Measurements from ENCODE around the gene CHRDL2.

Gene CHRDL2

GRCh38 chr11:74685338-74685737, 45.9 kb downstream of the CHRDL2 start:
- DNase-seq (ENCODE audit: low spot score), result no peak

- no peak for DNase-seq (ENCODE audit: low spot score)
Observed at GRCh38 chr11:74684661-74685060, 46.6 kb downstream of the CHRDL2 start.

DNA sequence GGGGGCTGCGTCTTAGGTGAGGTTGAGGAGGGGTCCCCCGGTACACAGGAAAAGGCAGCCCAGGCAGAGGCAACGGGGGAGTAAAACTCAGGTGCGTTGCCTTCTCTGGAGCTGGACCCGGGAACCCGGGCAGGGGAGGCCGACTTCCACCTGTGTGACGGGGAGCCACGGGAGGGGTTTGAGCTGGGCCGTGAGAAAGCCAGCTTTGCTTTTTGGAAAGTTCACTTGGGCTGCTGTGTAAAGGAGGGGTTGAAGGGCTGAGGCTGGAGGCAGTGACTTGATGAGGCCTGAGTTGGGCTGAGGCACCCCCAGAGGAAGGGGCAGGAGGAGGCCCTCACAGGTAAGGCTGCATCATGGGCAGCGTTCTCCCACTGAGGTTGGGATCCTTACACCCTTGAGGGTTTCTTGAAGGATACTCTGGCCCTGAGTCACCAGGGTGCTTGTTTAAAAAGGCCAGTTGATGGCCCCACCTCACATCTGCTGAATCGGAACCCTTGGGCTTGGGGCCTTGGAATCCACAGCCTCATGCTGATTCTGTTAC, 47.2 kb downstream of the CHRDL2 start:
- no peak for DNase-seq (ENCODE audit: low spot score)

DNA sequence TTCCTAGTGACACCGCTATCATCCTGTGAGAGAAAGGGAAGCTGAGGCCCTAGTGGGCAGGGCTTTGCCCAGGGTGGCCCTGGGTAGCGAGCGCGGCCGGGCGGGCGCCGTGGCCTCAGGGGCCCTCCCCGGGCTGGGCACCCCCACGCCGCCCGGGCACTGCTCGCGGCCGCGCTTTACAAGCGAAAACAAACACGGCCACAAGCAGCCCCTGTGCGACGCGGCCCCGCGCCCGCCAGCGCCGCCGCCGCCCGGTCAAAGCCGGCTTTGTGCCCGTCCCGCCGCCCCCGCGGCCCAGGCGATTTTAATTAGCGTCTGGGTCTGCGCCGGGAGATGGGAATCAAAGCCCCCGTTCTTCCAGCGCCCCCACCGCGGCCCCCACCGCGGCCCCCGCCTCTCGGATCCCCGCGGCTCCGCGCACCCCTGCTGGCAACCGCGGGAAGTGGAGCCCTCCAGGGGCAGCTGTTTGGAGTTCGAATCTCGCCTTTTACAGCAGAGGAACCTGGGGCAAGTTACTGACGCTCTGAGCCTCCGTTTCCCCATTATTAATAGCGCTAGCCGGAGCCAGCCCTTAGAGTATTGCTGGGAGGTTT, 47.9 kb downstream of the CHRDL2 start:
- no peak for DNase-seq (ENCODE audit: low spot score)

DNA sequence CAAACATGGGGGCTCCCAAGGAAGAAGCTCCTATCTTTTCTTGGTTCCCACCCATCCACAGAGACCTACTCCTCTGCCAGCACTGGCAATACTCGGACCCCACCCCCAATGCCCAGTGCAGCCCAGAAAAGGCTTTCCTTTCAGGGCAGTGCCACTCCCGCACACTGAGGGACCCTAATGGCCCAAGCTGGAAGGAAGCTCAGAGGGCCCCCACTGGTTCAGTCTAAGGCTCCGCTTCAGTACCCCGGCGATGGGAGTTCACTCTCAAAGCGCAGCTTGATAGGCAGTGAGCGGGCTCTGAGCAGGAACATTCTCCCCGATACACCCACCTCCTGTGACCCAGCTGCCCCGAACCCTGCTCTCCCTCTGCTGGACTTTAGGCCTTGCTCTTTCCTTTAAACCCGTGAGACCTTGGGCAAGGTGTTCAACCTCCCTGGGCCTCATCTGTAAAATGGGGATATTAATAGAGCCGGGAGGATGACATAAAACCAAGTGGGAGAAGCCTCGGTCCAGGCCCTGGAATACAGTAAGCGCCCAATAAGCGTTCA, 48.4 kb downstream of the CHRDL2 start:
- DNase-seq (ENCODE audit: low spot score), result no peak

GRCh38 chr11:74681686-74682651, 49.3 kb downstream of the CHRDL2 start:
- DNase-seq (ENCODE audit: low spot score), result no peak

GRCh38 chr11:74680703-74681531, 50.3 kb downstream of the CHRDL2 start:
- no peak for DNase-seq (ENCODE audit: low spot score)

DNA sequence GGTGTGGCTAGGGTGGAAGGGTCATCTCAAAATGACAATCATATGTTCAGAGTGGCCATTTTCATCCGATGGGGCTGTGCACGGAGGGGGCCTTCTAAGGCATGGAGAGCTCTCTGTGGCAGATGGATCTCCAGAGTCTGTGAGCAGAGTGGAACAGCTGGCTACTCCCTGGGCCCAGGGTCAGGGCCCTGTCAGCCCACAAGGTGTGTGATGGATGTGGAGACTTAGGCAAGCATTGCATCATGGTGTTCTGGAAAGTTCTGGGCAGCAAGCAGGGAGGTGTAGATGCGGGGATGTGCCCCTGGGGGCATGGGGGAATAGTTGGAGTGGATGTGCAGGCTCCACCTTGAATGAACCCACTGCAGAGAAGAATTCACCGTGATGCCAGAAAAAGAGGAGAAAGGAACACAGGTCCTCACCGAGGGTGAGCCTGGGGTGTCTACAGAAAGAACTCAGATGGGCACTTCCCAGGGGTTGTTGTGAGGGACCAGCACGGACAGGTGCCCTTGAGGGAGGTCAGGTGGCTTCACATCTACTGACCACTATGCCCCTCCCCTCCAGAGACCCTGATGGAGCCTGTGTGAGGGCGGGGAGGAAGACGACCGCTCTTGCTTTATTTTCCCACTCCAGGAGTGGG, 51.1 kb downstream of the CHRDL2 start:
- DNase-seq (ENCODE audit: low spot score), result no peak

GRCh38 chr11:74679513-74679865, 51.7 kb downstream of the CHRDL2 start:
- no peak for DNase-seq (ENCODE audit: low spot score)

DNA sequence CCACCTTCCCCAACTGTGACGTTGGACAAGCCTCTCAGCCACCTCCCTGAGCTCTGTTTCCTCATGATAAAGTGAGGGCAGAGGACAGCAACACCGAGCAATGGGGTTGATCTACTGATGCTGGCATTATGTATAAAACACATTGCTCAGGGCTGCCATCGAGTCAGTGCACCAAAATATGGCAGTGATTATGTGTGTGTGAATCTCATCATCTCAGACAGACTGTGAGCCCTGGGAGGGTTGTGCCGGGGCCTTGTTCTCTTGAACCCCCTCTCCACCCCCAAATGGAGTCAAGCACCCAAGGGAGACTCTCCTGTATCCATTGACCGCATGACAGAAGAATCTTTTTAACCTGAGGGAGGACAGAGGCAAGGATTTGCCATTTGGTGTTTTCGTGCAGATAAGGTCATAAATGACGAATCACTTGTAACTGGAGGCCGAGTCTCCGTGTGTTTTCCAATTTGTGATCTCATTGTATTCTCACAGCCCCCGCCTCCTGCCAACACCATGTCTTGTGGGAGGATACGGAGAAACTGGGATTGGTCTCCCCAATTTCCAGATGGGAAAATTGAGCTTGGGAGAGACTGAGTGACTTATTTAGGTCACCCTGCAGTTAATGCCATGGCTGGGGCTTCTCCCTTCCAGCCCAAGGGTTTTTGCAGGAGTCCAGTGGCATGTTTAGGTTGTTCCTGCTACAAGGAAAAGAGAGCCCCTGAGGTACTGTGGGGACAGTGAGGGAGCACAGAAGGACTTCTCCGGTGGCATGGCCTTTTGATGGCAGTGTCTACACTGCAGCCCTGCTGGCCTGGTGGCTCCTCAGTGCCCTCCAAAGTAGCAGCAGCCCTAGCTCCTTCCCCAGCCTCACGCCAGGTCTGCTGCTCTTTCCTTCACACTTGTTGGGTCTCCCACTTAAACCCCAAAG, 52.4 kb downstream of the CHRDL2 start:
- DNase-seq (ENCODE audit: low spot score), result no peak

- DNase-seq (ENCODE audit: low spot score), result no peak
Observed at GRCh38 chr11:74678041-74678440, 53.2 kb downstream of the CHRDL2 start.

GRCh38 chr11:74677131-74677530, 54.1 kb downstream of the CHRDL2 start:
- no peak for DNase-seq (ENCODE audit: low spot score)

DNA sequence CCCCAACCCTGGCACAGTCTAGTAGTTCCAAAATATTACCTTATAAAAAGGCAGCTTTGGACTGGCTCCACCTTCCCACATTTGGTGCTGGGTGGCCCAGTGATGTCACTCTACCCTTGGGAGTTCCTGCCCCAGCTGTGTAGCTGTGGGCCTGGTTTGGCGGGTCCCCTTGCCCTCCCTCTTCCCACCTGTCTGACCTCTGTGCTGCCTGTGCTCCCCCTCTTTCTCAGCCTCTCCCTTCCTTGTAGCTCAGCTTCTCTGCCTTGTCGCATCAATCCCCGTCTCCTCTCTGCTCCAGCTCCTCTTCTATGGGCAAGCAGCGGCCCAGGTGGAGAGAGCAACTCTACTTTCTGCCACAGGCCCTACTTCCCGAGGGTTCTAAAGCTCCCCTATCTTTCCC, 54.6 kb downstream of the CHRDL2 start:
- no peak for DNase-seq (ENCODE audit: low spot score)

GRCh38 chr11:74675761-74676160, 55.5 kb downstream of the CHRDL2 start:
- DNase-seq (ENCODE audit: low spot score), result no peak

DNA sequence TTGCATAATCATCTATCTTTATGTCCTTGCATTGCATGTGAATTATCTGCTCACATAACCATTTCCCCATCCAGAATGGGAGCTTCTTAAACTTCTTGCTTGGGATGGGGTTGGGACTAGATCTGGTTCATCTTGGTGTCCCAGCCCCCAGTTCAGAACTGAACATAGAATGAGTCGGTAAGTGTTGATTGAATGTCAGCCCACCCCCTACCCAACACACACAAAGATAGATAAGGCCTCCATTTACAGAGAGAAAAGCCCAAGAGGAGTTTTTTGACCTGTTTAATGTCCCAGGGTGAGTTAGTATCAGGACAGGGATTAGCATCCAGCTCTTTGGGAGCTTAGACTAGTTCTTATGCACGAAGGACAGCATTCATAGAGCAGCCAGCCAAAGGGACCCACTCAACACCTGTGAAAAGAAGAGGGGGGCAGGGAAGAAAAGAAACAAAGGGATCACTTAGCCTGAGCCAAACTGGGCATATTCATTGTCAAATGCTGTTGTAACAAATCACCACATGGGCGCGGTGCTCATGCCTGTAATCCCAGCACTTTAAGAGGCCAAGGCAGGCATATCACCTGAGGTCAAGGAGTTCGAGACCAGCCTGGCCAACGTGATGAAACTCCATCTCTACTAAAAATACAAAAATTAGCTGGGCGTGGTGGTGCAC, 57.4 kb downstream of the CHRDL2 start:
- DNase-seq (ENCODE audit: low spot score), result no peak

- DNase-seq (ENCODE audit: low spot score), result no peak
Observed at GRCh38 chr11:74672956-74673692, 58.1 kb downstream of the CHRDL2 start.

- DNase-seq (ENCODE audit: low spot score), result no peak
Observed at GRCh38 chr11:74672332-74672955, 58.8 kb downstream of the CHRDL2 start.

DNA sequence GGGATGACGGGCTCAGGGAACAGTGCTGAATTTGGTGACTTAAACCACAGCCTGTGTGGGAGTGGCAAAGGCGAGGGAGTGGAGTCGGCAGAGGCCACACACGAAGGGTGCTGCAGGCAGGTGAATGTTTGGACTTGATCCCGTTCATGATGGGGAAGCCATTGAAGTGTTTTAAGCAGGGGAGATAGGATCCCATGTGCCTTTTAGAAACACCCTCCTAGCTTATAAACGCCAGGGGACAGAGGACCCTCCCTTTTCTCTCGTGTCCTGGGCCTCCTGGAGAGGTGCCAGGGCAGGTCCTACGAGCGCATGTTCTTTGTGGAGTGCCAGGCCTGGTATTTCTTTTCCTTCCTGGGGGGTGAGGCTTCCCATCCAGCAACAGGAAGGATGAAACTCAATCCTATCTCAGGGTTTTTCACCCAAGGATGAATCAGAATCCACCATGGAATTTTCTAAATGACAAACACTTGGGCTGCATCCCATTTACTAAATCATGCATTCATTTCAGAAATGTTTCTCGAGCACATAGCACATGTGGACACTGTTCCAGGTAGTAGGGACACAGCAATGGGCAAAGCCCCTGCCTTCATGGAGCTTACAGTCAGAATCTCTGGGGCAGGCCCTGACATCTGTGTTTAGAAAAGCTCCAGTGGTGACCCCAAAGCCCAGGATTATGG, 59.6 kb downstream of the CHRDL2 start:
- no peak for DNase-seq (ENCODE audit: low spot score)

All from hematopoietic multipotent progenitor cell treated with erythropoietin and hydrocortisone succinate and interleukin-3 and kit ligand, for 15 days (in vitro differentiated cells).